A172 (cell line): Measurements from ENCODE around the gene WWOX. TPM values are rescaled to one million over a fixed set of nuclear protein-coding genes. Genes with fewer than 3 reads are reported as not detected.

Experiments used
- DNase-seq: peaks from one replicate; pipeline ENCODE4 v3.0.0-alpha.2; 2015; ENCODE audit warnings: low spot score
- total RNA-seq: library from RNA; depleted of rRNA; stranded (reverse); fragments of >200 nt; shearing (Covaris generic); gene quantifications from 2 replicates; pipeline ENCODE4 v1.2.3, GENCODE V29; 2014

WWOX gene
- total RNA-seq, 1 experiment from 2014 or later = 29.6 TPM

- no peak for DNase-seq
Measured at GRCh38 chr16:78946556-78946955, 847.1 kb downstream of the WWOX start.

DNA sequence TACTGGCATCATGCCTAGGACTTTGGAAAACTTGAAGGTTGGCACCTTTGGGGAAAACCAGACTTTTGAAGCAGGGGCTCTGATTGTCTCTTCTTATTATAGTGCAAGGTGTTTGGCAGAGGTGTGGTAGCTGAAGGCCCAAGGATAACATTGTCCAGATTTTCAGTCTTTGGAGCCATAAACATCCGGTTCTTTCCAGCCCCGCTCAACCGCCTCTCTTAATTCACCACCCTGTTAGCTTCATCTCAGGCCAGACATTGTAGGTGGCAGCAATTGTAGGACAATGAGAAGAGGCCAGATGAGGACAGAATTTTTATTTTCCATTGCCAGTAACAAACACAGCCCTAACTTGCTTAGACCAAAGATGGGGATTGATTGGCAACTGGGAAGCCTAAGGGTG lies 851.3 kb downstream of the WWOX start:
- no peak for DNase-seq

GRCh38 chr16:78952630-78953029 lies 853.2 kb downstream of the WWOX start:
- no peak for DNase-seq

- DNase-seq = no peak
Measured at GRCh38 chr16:78953526-78953925, 854.1 kb downstream of the WWOX start.

DNA sequence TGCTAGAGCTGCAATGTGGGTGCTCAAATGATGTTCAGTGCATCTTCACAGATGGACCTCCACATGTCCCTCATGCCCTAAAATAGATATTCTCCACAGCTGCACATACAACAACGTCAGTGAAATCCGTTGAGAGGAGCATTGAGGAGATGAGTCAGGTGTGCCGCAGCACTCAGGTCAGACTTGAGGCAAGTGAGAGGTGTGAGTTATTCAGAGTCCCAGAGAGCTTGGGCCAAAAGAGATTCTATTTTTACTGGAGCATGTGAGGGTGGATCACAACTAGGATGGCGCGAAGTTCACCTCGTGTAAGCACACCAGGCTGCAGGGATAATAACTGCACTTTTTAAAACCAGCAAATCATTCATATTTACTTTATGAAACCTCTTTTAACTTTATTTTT lies 855.8 kb downstream of the WWOX start:
- DNase-seq = no peak

DNA sequence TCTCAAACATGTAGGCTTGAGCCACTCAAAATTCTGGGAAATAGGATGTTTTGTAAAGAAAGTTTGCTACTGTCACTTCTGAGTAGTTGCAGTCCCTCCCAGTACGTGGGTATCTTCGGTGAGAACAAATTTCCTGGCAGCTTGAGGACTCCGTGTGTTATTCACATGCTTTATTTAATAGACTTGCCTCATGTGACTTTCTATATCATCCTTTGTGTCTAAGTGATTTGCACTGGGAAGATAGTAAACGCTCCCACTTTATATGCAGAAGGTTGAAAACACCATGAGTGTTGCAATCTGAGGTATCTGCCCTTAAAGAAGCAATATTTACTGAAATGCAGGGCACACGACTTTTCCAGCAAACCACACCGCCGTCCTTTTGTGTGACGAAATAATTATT lies 857.4 kb downstream of the WWOX start:
- no peak for DNase-seq

DNA sequence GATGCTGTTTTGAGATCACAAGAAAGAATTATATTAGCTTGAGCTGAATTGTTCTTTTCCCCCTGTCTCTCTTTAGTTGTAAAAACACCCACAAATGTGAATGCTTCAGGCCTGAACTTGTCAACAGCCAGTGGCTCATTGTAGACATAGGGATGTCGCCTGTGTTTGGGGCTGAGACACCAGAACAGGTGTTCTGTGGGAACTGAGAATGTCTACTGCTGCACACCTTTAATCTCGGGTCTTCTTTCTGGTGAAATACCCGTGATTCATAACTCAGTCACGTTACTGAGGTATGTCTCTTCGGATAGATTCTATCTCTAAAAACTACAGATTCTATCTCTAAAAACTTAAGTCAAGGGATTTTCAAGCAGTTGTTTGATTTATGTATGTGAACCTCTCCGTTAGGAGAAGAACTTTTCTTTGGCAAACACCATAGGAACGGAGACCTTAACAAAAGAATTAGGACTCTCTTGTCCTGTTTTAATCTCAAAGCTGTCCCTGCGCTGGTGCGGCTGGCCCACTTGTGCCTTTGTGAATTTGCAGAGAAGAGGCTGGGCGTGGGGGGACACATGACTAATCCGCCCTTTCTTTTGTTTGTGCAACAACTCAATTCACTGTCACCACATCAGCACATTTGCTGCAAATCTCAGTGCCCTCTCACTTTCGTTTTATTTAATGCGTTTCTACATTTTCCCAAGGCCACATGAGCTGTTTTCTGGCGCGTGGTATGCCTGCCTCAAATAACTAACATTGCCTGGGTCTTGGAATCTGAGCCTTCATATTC lies 858.1 kb downstream of the WWOX start:
- DNase-seq = no peak

DNA sequence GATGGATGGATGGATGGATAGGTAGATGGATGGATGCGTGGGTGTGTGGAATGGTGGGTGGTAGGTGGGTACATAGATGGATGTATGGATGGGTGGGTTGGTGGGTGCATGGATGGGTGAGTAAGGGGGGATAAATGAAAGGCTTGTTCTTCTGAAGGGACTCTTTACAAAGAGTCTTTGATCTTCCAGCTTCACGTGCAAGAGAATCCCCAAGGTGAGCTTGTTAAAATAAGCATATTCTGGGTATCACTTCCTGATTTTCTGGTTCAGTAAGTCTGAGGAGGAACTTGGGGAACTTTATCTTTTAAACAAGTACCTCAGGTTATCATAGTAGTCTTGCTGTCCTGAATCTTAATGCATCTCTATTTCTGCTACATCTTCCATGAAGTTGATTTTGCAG lies 862.0 kb downstream of the WWOX start:
- no peak for DNase-seq

DNA sequence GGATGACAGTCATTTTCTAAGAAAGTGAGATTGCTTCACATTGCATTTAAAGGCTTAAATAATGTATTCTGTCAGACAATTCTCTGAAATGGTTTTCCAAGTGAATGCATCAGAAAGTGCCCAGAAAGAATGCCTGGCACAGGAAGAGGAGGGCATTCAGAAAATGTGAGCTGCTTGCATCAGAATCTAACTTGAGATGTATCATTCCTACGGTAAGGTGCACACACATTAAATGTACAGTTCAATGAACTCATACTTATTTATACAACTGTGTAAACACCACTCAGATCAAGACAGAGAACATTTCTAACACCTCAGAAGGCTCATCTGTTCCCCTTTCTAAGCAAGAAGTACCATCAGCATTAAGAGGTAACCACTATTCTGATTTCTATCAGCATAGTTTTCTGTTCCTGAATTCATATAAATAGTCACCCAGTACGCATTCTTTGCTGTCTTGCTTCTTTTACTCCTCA lies 863.0 kb downstream of the WWOX start:
- no peak for DNase-seq

DNA sequence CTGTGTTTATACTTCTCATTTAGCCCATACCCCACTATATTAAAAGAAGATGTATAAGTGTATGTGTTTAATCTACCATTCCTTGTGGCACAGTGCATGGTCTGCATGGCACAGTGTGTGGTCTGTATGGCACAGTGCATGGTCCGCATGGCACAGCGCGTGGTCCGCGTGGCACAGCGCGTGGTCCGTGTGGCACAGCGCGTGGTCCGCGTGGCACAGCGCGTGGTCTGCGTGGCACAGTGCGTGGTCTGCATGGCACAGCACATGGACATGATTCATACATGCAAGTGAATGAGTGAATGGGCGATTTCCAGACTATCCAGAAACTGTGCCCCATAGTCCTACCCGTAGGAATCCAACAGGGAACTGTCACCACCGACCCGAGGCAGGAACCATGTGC lies 868.5 kb downstream of the WWOX start:
- no peak for DNase-seq

GRCh38 chr16:78969721-78970120 lies 870.3 kb downstream of the WWOX start:
- no peak for DNase-seq

DNA sequence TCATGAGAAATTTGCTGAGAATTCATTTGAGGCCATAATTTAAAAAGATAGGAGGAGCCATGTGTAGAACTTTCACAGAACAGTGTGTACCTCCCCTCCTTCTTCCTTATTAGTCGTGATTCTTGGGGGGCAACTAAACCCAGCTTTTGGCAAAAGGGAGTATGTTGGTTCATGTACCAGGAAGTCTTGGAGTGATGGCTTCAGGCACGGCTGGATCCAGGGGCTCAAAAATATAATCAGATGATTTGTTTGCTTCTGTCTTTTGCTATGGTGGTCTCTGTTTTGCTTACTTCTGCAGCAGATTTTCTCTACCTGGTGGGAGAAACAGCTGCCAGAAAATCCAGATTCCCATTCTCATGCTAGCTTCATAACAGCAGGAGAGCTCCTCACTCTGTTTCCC lies 871.2 kb downstream of the WWOX start:
- DNase-seq = no peak

GRCh38 chr16:78972006-78972405 lies 872.6 kb downstream of the WWOX start:
- DNase-seq = no peak

- DNase-seq = no peak
Measured at GRCh38 chr16:78972986-78973385, 873.5 kb downstream of the WWOX start.

DNA sequence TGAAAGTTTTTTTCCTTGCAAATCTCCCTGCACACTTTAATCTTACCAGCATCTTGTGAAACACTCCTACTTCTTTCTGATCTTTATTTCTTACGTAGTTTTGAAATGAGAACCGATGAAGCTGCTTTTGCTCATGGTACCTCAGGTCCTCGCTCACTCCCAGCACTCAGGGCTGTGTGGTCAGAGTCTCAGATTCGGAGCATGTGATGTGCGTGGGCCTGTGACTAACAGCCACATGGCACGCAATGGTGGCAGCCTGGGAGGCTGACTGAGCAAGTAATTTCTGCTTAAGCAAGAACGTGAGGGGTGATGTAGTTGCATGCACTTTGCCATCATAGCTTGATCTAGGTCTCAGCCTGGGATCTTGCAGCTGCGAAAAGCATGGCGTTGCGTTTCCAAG lies 876.8 kb downstream of the WWOX start:
- no peak for DNase-seq

DNA sequence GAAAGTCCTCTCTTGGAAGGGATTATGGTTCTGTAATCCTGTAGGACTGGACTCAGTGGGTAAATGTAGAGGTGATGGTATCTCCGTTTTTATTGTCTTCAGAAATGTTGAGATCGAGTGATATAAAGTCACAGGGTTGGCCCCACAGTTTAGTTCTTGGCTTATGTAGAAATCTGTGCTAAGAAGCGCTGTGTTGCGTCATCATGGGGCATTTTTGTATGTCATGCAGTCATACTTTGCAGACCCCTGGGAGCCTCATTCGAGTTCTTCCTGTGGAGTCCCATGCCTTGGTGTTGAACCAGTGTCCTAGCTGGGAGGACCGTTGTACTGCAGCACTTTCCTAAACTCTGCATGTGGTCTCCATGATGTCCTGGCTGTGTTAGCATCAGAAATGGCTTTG lies 881.4 kb downstream of the WWOX start:
- no peak for DNase-seq

GRCh38 chr16:78982096-78982744 lies 882.8 kb downstream of the WWOX start:
- no peak for DNase-seq

GRCh38 chr16:78984324-78984723 lies 884.9 kb downstream of the WWOX start:
- DNase-seq = no peak

DNA sequence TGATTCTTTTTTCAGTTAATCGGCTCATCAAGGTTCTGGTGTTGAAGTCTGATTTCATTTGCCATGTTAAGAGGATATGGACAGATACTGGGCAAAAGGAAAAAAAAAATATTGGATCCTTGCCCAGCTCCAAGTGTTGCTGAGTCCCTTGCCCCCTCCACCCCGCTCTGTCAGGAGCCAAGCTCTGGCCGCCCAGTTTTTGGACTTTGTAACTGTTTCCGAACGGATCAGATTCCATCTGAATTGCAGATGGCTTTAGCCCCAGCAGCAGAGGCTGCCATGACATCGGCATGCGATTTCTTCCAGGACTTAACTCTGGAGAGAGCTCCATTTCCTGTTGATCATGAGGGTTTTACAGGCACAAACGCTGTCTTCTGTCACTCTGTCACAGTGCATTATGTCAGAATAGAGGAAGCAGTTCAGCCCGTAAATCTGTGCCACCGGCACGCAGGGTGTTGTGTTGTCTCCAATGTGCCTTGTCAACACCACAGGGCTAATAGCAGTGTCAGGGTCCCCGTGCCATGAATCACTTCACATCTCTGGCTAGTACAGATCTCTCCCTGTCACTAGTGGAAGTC lies 885.5 kb downstream of the WWOX start:
- no peak for DNase-seq

DNA sequence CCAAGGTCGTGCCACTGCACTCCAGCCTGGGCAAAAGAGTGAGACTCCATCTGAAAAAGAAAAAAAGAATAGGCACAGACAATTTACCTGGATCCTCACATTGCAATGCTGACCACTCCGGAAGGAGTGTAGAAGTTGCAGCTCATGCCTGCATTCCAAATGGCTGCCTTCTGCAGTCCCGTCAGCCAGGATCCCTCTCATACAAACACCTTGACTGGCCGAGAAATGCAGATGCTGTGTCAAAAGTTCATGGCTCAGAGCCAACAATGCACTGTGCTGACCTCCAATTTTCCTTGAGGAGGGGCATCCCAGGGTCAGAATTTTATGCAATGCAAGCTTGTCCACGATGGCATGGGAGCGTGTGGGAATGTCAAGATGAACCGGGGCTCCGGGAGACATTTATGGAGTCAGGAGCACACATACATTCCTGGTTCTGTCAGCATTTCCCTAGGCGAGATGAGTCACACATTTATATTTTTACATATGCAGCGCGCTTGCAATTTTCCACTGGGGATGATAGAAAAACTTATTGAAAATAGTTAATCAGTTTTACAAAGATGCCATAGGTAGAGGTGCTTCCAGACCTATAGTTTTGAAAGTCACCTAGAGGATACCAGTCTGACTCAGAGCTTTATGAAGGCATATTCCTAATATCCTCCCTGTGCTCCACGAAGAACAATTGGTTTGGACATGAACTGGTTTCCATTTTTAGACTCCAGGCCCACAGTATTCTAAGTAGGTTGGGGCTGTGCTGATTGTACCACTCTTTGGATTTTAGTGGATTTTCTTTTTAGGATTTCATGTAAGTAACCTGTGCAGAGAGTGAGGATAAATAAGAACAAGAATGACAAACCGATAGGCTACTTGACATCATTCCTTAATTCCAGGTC lies 886.5 kb downstream of the WWOX start:
- DNase-seq = no peak

DNA sequence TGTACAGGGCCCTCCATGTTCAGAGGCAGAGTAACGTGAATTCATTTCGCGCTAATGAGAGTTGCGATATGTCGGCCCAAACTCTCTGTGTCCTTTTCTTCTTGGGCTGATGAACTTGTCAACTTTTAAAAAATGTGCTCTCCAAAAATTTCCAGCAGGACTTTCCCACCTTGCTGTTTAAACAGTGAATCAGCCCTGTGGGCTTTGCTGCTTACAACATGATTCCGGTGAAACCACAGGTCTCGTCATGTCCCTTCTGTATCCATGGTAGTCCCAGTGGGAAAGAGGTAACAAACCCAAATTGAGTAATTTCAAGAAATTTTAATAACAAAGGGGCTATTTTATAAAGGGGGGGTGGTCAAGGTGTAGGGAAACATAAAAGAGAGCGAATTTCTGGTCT lies 888.2 kb downstream of the WWOX start:
- DNase-seq = no peak

DNA sequence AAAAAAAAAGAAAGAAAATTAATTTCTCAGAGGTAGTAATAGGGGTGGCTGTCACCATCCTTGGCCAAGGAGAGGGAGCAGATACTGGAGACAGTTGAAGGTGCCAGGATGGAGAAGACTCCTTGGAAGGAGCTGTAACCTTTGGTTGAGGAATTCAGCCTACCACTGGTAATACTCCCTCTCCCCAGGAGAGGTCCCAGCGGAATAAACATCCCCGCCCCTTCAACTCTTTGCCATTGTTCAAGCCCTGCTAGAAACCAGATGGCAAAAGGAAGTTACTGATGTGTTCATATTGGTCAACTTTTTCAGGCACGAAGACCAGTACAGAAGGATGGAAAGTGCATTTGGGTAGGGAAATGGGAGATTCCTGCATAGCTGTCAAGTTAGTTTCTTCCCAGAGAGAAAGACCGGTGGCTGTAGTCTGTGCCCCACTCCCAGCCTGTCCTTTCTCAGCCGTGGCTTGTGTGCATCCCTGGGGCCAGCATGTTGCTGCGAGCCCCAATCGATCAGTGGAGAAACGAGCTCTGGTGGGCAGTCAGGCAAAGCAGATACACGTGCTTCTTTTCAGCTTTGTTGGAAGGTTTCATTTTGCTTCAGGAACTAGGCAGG lies 889.0 kb downstream of the WWOX start:
- DNase-seq = no peak
